ENCODE results near the gene PDP2.

Gene PDP2

DNA sequence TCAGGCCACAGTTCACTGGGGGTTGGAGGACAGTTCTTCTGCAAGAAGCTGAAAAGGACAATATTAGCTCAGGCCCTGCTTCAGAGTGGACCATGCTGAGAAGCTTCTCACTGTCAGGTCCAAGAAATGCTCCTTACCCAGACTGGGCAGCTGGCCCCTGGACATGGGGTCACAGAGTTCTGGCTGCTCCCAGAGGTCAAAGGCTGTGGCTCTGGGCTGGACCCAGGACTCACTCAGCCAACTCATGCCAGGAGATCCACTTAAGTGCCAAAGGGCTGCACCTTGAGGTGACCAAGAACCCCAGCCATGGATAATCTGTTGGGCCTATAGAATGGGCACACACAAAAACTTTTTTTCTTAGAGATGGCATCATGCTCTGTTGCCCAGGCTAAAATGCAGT lies 59.1 kb downstream of the PDP2 start:
- DNase-seq: no peak

GRCh38 chr16:66940236-66940635 lies 59.9 kb downstream of the PDP2 start:
- DNase-seq: no peak
